ENCODE data around the gene CD81. TPM values are rescaled to one million over a fixed set of nuclear protein-coding genes. Genes with fewer than 3 reads are reported as not detected.

CD81 gene
- total and polyA plus RNA-seq, 2 experiments from 2014 or later = 212 to 444 TPM

DNA sequence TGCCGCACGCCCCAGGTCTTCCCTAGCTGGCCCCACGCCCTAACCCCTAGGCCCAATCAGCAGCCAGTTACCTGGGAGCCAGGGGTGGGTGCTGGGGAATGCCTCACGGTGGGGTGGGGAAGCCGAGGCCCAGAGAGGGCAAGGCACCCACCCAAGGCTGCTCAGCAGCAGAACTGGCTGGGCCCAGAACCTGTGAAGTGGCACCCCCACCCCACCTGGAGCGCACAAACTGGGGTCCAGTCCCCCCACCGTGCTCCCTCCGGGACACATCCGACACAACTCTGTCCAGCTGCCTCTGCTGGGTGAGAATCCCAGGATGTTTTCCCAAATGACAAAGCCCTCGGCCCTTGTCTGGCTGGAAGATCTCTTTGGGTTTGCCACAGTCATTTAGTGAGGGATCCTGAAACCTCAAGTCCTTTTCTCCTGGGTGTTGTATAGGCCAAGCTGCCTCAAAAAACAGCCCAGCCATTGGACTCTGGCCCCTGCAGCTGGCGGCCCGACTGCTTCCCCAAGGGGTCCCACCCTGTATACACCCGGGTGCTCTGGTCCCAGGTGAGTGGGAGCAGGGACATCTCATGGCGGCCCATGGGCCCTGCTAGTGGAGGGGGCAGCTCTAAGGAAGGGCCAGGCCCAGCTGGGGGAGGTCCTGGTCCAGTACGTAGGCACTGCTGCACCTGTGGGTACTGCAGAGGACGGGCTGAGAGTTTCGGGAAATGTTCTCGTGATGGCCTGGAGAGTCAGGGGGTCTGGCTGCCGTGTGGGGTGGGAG is 44.3 kb downstream of the CD81 start:
- Histone ChIP-seq H3K4me3 (no peak overlapping the region), H3K4me1 (ENCODE audit: low read depth) (no peaks in the 10 kb centered on the region), H3K36me3 (no peaks in the 10 kb centered on the region), H3K27ac (no peak overlapping the region), H3K27me3 (no peaks in the 10 kb centered on the region), H3K9me3 (ENCODE audit: low read depth) (no peaks in the 10 kb centered on the region)
- TF ChIP-seq CTCF (IDR thresholded peaks at IDR 0.05; ENCODE audit: low read depth, low read length) = no peak
- no peak for DNase-seq (ENCODE audit: low read depth in 1 of 2, low spot score in 1 of 2)

DNA sequence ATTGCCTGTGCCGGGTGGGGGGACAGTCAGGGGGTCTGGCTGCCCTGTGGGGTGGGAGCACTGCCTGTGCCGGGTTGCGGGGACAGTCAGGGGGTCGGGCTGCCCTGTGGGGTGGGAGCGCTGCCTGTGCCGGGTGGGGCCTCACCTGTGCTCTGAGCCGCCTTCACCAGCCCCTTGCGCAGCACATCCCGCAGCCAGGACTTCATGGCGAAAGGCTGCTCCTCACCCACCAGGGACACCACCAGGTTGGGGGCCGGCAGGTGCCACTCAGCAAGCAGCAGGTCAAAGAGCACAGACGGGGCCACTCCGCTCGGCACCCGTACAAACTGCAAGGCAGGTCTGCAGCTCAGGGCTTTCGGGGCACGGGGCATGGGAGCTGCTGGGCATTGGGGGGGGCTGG is 44.9 kb downstream of the CD81 start:
- H3K4me3 ChIP-seq = no peak overlapping the region
- no peaks in the 10 kb centered on the region for H3K27me3 ChIP-seq
- no peak for TF ChIP-seq CTCF (IDR thresholded peaks at IDR 0.05; ENCODE audit: low read depth, low read length)
- H3K9me3 ChIP-seq (ENCODE audit: low read depth) = no peaks in the 10 kb centered on the region
- no peaks in the 10 kb centered on the region for H3K4me1 ChIP-seq (ENCODE audit: low read depth)
- no peak overlapping the region for H3K27ac ChIP-seq
- no peak for DNase-seq (ENCODE audit: low read depth in 1 of 2, low spot score in 1 of 2)
- H3K36me3 ChIP-seq = no peaks in the 10 kb centered on the region

DNA sequence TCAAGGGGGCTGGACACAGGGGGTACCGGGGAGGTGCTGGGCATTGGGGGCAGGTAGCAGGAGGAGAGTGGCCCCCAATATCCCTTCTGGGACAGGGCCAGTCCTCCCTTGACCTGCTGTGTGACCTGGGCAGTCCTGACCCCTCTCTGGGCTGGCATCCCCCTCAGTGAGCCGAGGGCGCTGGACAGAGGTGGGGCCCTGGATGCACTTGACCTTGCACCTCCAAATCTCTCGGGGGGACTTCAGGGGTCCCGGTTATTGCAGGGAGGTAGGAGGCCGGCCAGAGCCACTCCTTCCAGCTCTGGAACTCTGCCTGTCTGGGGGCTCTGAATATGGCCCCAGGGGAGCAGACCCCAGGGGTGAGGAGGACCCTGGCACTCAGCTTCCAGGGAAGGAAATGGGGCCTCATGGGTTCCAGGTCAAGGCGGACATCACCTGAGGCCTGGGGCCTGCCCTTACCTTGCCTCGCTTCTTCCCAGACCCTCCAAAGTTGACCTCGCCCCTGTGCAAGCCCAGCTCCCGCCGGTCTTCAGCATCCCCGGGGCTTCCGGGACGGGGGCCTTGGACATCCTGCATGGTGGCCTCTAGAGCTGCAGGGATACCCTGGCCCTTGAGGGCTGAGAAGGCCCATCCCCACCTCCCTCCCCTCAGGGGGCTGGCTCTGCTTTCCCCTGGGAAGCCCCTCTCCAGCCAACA is 45.5 kb downstream of the CD81 start:
- no peak for DNase-seq (ENCODE audit: low read depth in 1 of 2, low spot score in 1 of 2)
- Histone ChIP-seq H3K4me3 (no peak overlapping the region), H3K36me3 (no peaks in the 10 kb centered on the region), H3K27ac (no peak overlapping the region), H3K27me3 (no peaks in the 10 kb centered on the region), H3K4me1 (ENCODE audit: low read depth) (no peaks in the 10 kb centered on the region), H3K9me3 (ENCODE audit: low read depth) (no peaks in the 10 kb centered on the region)
- TF ChIP-seq CTCF (IDR thresholded peaks at IDR 0.05; ENCODE audit: low read depth, low read length) = no peak

GRCh38 chr11:2423157-2424025 is 46.3 kb downstream of the CD81 start:
- H3K27me3 ChIP-seq = no peaks in the 10 kb centered on the region
- H3K36me3 ChIP-seq = no peaks in the 10 kb centered on the region
- DNase-seq (ENCODE audit: low read depth in 1 of 2, low spot score in 1 of 2) = no peak
- H3K27ac ChIP-seq = no peak overlapping the region
- no peaks in the 10 kb centered on the region for H3K4me1 ChIP-seq (ENCODE audit: low read depth)
- no peak for TF ChIP-seq CTCF (IDR thresholded peaks at IDR 0.05; ENCODE audit: low read depth, low read length)
- no peaks in the 10 kb centered on the region for H3K9me3 ChIP-seq (ENCODE audit: low read depth)
- H3K4me3 ChIP-seq = no peak overlapping the region

DNA sequence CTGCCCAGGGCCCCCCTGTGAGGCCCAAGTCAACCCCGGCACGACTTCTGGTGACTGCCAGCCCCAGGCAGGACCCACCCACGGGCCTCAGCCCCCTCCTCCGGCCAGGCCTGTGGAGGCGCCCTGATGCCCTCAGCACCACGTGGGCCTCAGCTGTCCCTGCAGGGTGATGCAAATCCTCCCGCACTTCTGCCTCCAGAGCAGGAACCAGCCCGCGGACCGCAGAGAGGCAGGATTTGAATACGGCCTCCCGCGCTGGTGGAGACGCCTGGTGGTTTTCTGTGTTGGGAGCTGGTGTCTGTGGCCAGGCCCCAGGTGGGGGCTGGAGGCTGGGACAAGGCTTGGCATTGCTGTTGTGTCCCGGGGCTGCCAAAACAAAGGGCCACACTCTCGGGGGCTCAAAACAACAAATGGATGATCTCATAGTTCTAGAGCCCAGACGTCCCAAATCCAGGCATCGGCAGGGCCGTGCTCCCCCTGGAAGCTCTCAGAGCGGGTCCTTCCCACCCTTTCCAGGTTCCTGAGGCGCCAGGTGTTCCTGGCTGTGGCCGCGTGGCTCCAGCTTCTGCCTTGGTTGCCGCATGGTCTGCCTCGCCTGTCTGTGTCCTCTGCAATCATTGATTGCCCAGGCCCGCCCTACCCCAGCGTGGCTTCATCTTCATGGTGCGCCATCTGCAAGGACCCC is 47.8 kb downstream of the CD81 start:
- H3K4me3 ChIP-seq = no peak overlapping the region
- no peaks in the 10 kb centered on the region for H3K4me1 ChIP-seq (ENCODE audit: low read depth)
- no peak for DNase-seq (ENCODE audit: low read depth in 1 of 2, low spot score in 1 of 2)
- TF ChIP-seq CTCF (IDR thresholded peaks at IDR 0.05; ENCODE audit: low read depth, low read length) = no peak
- H3K9me3 ChIP-seq (ENCODE audit: low read depth) = no peaks in the 10 kb centered on the region
- no peak overlapping the region for H3K27ac ChIP-seq
- no peaks in the 10 kb centered on the region for H3K36me3 ChIP-seq
- no peaks in the 10 kb centered on the region for H3K27me3 ChIP-seq

All from cardiac muscle cell (in vitro differentiated cells and primary cell).